Transverse colon (tissue), 4 donors: ENCODE results near the gene GIPC1. TPM values are rescaled to one million over a fixed set of nuclear protein-coding genes. Genes with fewer than 3 reads are reported as not detected.
A peak's percentile ranks its signal among the peaks of the same experiment; 100 is the strongest.

Experiments used
- DNase-seq: peaks from one replicate; pipeline ENCODE4 v3.0.0-alpha.2; 2019
- H3K27ac ChIP-seq, 4 donors: fragments of 200-600 bp; sonication (generic); 2 replicates each; pipeline ENCODE4 v1.5.1; 2016 to 2018; ENCODE audit warnings: inconsistent platforms in 4 of 4
- H3K27me3 ChIP-seq: fragments of 200-600 bp; sonication (generic); 2 replicates; pipeline ENCODE4 v1.5.1; 2017; ENCODE audit warnings: inconsistent platforms
- H3K36me3 ChIP-seq, 4 donors: fragments of 200-600 bp; sonication (generic); 2 replicates each; pipeline ENCODE4 v1.5.1; 2017 to 2019; ENCODE audit warnings: inconsistent platforms in 4 of 4
- H3K4me1 ChIP-seq, 4 donors: fragments of 200-600 bp; sonication (generic); 2 replicates each; pipeline ENCODE4 v1.5.1; 2017 to 2020; ENCODE audit warnings: inconsistent platforms in 4 of 4
- H3K4me3 ChIP-seq, 4 donors: fragments of 200-600 bp; sonication (generic); 1 replicate in 1 of 4; 2 replicates in 3 of 4; pipeline versions ENCODE4 v1.5.1 to v1.6.1; 2017 to 2019; ENCODE audit warnings: inconsistent platforms in 4 of 4
- H3K9me3 ChIP-seq, 2 donors: fragments of 200-600 bp; sonication (generic); 2 replicates each; pipeline ENCODE4 v1.5.1; 2017 to 2019; ENCODE audit warnings: inconsistent platforms in 2 of 2
- CTCF ChIP-seq, 5 experiments: fragments of 200-600 bp in 3 of 5; fragments of 450-650 bp in 2 of 5; sonication (generic) in 3 of 5; IDR thresholded peaks; 1 replicate in 2 of 5; 2 replicates in 3 of 5; pipeline ENCODE4 v1.5.1; 2016 to 2017; ENCODE audit warnings: antibody characterized with exemption in 5 of 5, inconsistent platforms in 3 of 5, mild to moderate bottlenecking in 2 of 5, moderate library complexity in 1 of 5
- EP300 ChIP-seq: sonication (generic); formaldehyde crosslinking; IDR thresholded peaks from one replicate; pipeline ENCODE4 v1.6.1; 2017; ENCODE audit warnings: antibody characterized with exemption, low read depth
- POLR2A ChIP-seq: fragments of 450-650 bp; IDR thresholded peaks from one replicate; pipeline ENCODE4 v1.6.1; 2016; ENCODE audit warnings: antibody characterized with exemption, mild to moderate bottlenecking, moderate library complexity
- POLR2AphosphoS5 ChIP-seq, 3 donors: sonication (generic); formaldehyde crosslinking; IDR thresholded peaks; one replicate each; pipeline ENCODE4 v1.6.1; 2016; ENCODE audit warnings: antibody characterized with exemption in 3 of 3
- WGBS, 2 donors: methylation state at CpG; one replicate each; pipeline ENCODE4 v1.1.5; 2018; ENCODE audit warnings: low coverage in 1 of 2; 5-methylcytosine and 5-hydroxymethylcytosine counted together
- in situ Hi-C, 4 donors: fragments of 200-750 bp; cut with MboI; loops; one replicate each; pipeline versions ENCODE4 v1.15.0 to v1.15.1; 2017; ENCODE audit warnings: low sequenced_read_pairs in 3 of 4, low pct_ligation_motif_present in 1 of 4, low pct_unique_long_range_greater_than_20kb in 1 of 4
- intact Hi-C: fragments of 100-400 bp; cut with DNase I; formaldehyde crosslinking; loops from one replicate; pipeline ENCODE4 v1.15.1; 2023; ENCODE audit warnings: low total_unique reads
- total RNA-seq, 4 donors: library from RNA; depleted of rRNA; stranded (reverse); fragments of >200 nt; gene quantifications; one replicate each; pipeline ENCODE4 v1.1.0, GENCODE V29; 2016

The GIPC1 gene
- total RNA-seq, 4 donors from 2014 or later, result 295 to 569 (median 362) TPM

DNA sequence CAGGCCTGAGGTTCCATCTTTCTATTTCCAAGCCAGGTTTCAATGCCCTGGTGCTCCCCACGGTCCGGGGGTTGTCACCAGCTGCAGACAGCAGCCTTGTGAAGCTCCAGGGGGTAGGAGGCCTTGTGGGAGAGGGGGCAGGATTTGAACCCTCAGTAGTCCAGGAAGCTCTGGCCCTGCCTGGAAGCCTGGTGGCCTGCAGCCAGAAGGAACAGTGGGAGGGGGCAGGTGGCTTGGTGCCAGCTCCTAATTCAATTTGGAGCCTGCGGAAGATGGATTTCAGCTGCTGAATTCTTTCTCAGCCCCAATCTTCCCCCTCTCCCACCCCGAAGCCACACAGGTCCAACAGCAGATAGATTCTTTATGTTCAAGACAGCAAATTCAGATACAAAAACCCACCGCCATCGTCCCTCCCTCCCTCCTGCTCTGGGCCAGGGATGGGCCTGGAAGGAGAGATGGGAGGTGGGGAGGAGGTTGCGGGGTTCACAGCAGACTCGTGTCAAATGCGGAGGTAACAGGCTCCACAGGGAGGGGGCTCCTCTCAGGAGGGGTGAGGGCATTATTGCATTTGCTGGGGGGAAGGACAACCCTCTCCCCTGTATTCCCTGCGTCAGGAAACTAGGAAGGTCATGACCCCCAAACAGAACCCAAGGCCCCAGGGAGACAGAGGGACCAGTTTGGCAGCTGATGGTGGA is 18.4 kb downstream of the GIPC1 start:
- TF ChIP-seq POLR2AphosphoS5 (IDR thresholded peaks at IDR 0.05), result no peak
- no peak for TF ChIP-seq CTCF (IDR thresholded peaks at IDR 0.05)
- TF ChIP-seq POLR2A, result no peak
- TF ChIP-seq EP300, result no peak
- WGBS, 2 donors, result 68% methylated on average over 10 of the region's 10 CpGs; no CpG with 5 or more reads in 1 of the 2 donors
- peak overlapping the region in 3 of 4 donors; percentile 6 to 23 (median 21) for H3K27ac ChIP-seq
- intact Hi-C loops (loop anchor here (10.0 kb wide), 1 partner anchor 333 kb away; no protein-coding TSS in a partner anchor), in situ Hi-C loops (no loop called here)
- H3K27me3 ChIP-seq, result peaks cover 30% of the 10 kb centered on the region
- DNase-seq, result no peak
- peaks cover 11 to 34% (median 30%) of the 10 kb centered on the region in 4 donors for H3K4me1 ChIP-seq
- H3K4me3 ChIP-seq, result no peak overlapping the region
- H3K9me3 ChIP-seq, result no peaks in the 10 kb centered on the region
- H3K36me3 ChIP-seq, result peaks cover 0 to 26% (median 0%) of the 10 kb centered on the region in 4 donors

- Histone ChIP-seq H3K27ac (peak overlapping the region in 3 of 4 donors; percentile 6 to 23 (median 21)), H3K4me3 (no peak overlapping the region), H3K9me3 (no peaks in the 10 kb centered on the region), H3K36me3 (peaks cover 0 to 20% (median 0%) of the 10 kb centered on the region in 4 donors), H3K27me3 (peaks cover 34% of the 10 kb centered on the region), H3K4me1 (peaks cover 18 to 41% (median 38%) of the 10 kb centered on the region in 4 donors)
- intact Hi-C loops (loop anchor here (10.0 kb wide), 1 partner anchor 332 kb away; no protein-coding TSS in a partner anchor), in situ Hi-C loops (no loop called here)
- TF ChIP-seq POLR2A (no peak), EP300 (no peak), POLR2AphosphoS5 (IDR thresholded peaks at IDR 0.05) (no peak), CTCF (IDR thresholded peaks at IDR 0.05) (no peak)
- WGBS, 2 donors, result 67% methylated on average over 26 of the region's 26 CpGs; no CpG with 5 or more reads in 1 of the 2 donors
- peak; percentile 46 for DNase-seq
Observed at GRCh38 chr19:14476673-14477401, 19.1 kb downstream of the GIPC1 start.

- intact Hi-C loops (loop anchor here (10.0 kb wide), 1 partner anchor 331 kb away; no protein-coding TSS in a partner anchor), in situ Hi-C loops (no loop called here)
- TF ChIP-seq POLR2A (no peak), EP300 (no peak), CTCF (IDR thresholded peaks at IDR 0.05) (no peak), POLR2AphosphoS5 (IDR thresholded peaks at IDR 0.05) (no peak)
- 86% methylated on average over 7 of the region's 7 CpGs; no CpG with 5 or more reads in 1 of the 2 donors for WGBS, 2 donors
- Histone ChIP-seq H3K9me3 (no peaks in the 10 kb centered on the region), H3K36me3 (peaks cover 0 to 20% (median 0%) of the 10 kb centered on the region in 4 donors), H3K4me1 (peaks cover 19 to 43% (median 38%) of the 10 kb centered on the region in 4 donors), H3K27ac (peak overlapping the region in 2 of 4 donors; percentile 23 to 43), H3K4me3 (no peak overlapping the region), H3K27me3 (peaks cover 34% of the 10 kb centered on the region)
- DNase-seq, result no peak
Observed at GRCh38 chr19:14476327-14476672, 19.6 kb downstream of the GIPC1 start.
